ENCODE results near the gene CERS3. TPM values are rescaled to one million over a fixed set of nuclear protein-coding genes. Genes with fewer than 3 reads are reported as not detected.

CERS3 gene
- total RNA-seq, 1 experiment from 2014 or later = 0.16 TPM

Other genes with a start within 250 kb of the CERS3 start
- gene ADAMTS17, start 187.0 kb downstream of the CERS3 start, total RNA-seq (2014; rRNA removed; shearing (Covaris generic)) = 4.0 and 4.1 TPM in 2 replicates
- gene LINS1, start 73.2 kb upstream of the CERS3 start, total RNA-seq (2014; rRNA removed; shearing (Covaris generic)) = 21.6 and 27.8 TPM in 2 replicates
- gene ASB7, start 73.6 kb upstream of the CERS3 start, total RNA-seq (2014; rRNA removed; shearing (Covaris generic)) = 14.9 and 16.2 TPM in 2 replicates